CD14-positive monocyte (primary cell): ENCODE results near the gene NRXN3. TPM values are rescaled to one million over a fixed set of nuclear protein-coding genes. Genes with fewer than 3 reads are reported as not detected.

Experiments
- DNase-seq, 3 donors: peaks; one replicate each; pipeline ENCODE4 v3.0.0-alpha.2; 2011 to 2022
- H2AFZ ChIP-seq: 2 replicates; pipeline ENCODE4 v1.6.0; 2012; ENCODE audit warnings: mild to moderate bottlenecking, low read depth, low read length, inconsistent platforms; ENCODE audit not compliant: insufficient read depth, poor library complexity, severe bottlenecking
- H3K27ac ChIP-seq, 2 donors: 1 replicate in 1 of 2; 2 replicates in 1 of 2; pipeline ENCODE4 v1.5.1; 2012 to 2013; ENCODE audit warnings: low read length in 2 of 2, control low read depth in 1 of 2, inconsistent platforms in 1 of 2, low read depth in 1 of 2, mild to moderate bottlenecking in 1 of 2
- H3K27me3 ChIP-seq, 2 donors: one replicate each; pipeline versions ENCODE4 v1.6.0 to v1.6.1; 2011 to 2013; ENCODE audit warnings: low read length in 2 of 2; ENCODE audit not compliant: control insufficient read depth in 2 of 2, insufficient read depth in 2 of 2
- H3K36me3 ChIP-seq, 2 donors: replicated peaks in 1 of 2; 1 replicate in 1 of 2; 2 replicates in 1 of 2; pipeline versions ENCODE4 v1.5.1 to v1.6.1; 2012 to 2013; ENCODE audit warnings: low read length in 2 of 2, control low read depth in 1 of 2, inconsistent platforms in 1 of 2, mild to moderate bottlenecking in 1 of 2; ENCODE audit not compliant: insufficient read depth in 2 of 2, control insufficient read depth in 1 of 2
- H3K4me1 ChIP-seq, 2 donors: 1 replicate in 1 of 2; 2 replicates in 1 of 2; pipeline versions ENCODE4 v1.5.1 to v1.6.1; 2012 to 2013; ENCODE audit warnings: low read length in 2 of 2, control low read depth in 1 of 2, inconsistent platforms in 1 of 2, mild to moderate bottlenecking in 1 of 2, moderate library complexity in 1 of 2; ENCODE audit not compliant: insufficient read depth in 2 of 2, control insufficient read depth in 1 of 2
- H3K4me2 ChIP-seq: replicated peaks from 2 replicates; pipeline ENCODE3; 2012; ENCODE audit warnings: low read length, moderate library complexity, mild to moderate bottlenecking; ENCODE audit not compliant: poor library complexity, severe bottlenecking; ENCODE audit errors: extremely low read depth
- H3K4me3 ChIP-seq, 3 experiments: fragments of 200-600 bp in 1 of 3; sonication (generic) in 1 of 3; replicated peaks in 1 of 3; 1 replicate in 2 of 3; 2 replicates in 1 of 3; pipeline ENCODE4 v1.5.1; 2011 to 2013; ENCODE audit warnings: low read length in 3 of 3, mild to moderate bottlenecking in 3 of 3, control low read depth in 2 of 3, low read depth in 2 of 3, inconsistent platforms in 1 of 3, moderate library complexity in 1 of 3
- H3K79me2 ChIP-seq: 2 replicates; pipeline ENCODE4 v1.6.0; 2012; ENCODE audit warnings: mild to moderate bottlenecking, control low read depth, inconsistent platforms, low read length, moderate library complexity; ENCODE audit not compliant: insufficient read depth
- H3K9ac ChIP-seq: 2 replicates; pipeline ENCODE4 v1.6.0; 2017; ENCODE audit warnings: low read length, mild to moderate bottlenecking; ENCODE audit not compliant: insufficient read depth, poor library complexity, severe bottlenecking
- H3K9me3 ChIP-seq, 2 donors: replicated peaks in 1 of 2; 1 replicate in 1 of 2; 2 replicates in 1 of 2; pipeline versions ENCODE4 v1.5.1 to v1.6.1; 2012 to 2013; ENCODE audit warnings: low read length in 2 of 2, control low read depth in 1 of 2; ENCODE audit not compliant: control insufficient read depth in 1 of 2, insufficient read depth in 1 of 2
- H4K20me1 ChIP-seq: 2 replicates; pipeline ENCODE4 v1.6.0; 2012; ENCODE audit warnings: mild to moderate bottlenecking, low read length, control low read depth, moderate library complexity; ENCODE audit not compliant: insufficient read depth
- H3K27ac Mint-ChIP-seq, 7 donors: one replicate each; pipeline ENCODE4 v1.8.0; 2020; ENCODE audit warnings: mild to moderate bottlenecking in 7 of 7, mixed read lengths in 7 of 7, moderate library complexity in 6 of 7, inconsistent platforms in 2 of 7
- H3K27me3 Mint-ChIP-seq, 3 donors: one replicate each; pipeline ENCODE4 v1.8.0; 2021 to 2022; ENCODE audit warnings: low read depth in 3 of 3, mild to moderate bottlenecking in 3 of 3, mixed read lengths in 3 of 3, moderate library complexity in 3 of 3, inconsistent platforms in 1 of 3
- H3K36me3 Mint-ChIP-seq, 2 donors: one replicate each; pipeline ENCODE4 v1.8.0; 2020; ENCODE audit warnings: mixed read lengths in 2 of 2, inconsistent platforms in 1 of 2, mild to moderate bottlenecking in 1 of 2
- H3K4me1 Mint-ChIP-seq: one replicate; pipeline ENCODE4 v1.8.0; 2020; ENCODE audit warnings: mild to moderate bottlenecking, mixed read lengths
- H3K4me3 Mint-ChIP-seq, 2 donors: one replicate each; pipeline ENCODE4 v1.8.0; 2020; ENCODE audit warnings: mild to moderate bottlenecking in 2 of 2, mixed read lengths in 2 of 2, moderate library complexity in 1 of 2
- H3K9me3 Mint-ChIP-seq, 7 donors: one replicate each; pipeline ENCODE4 v1.8.0; 2020 to 2022; ENCODE audit warnings: mixed read lengths in 7 of 7, mild to moderate bottlenecking in 6 of 7, moderate library complexity in 6 of 7, inconsistent platforms in 2 of 7
- WGBS: methylation state at CpG from one replicate; pipeline ENCODE4 v1.1.5; 2013; ENCODE audit warnings: missing lambda C conversion rate; ENCODE audit not compliant: insufficient coverage; 5-methylcytosine and 5-hydroxymethylcytosine counted together
- intact Hi-C, 2 donors: fragments of 100-400 bp; cut with micrococcal nuclease; formaldehyde crosslinking; loops; one replicate each; pipeline versions ENCODE4 v1.15.0 to v1.15.1; 2023
- polyA plus RNA-seq, 3 donors: library from polyadenylated mRNA; depleted of rRNA in 1 of 3; unstranded in 2 of 3; stranded (reverse) in 1 of 3; fragments of 300-500 nt in 2 of 3; fragments of >200 nt in 1 of 3; fragmentation: Illumina TruSeq in 2 of 3; gene quantifications; 1 replicate in 2 of 3; 2 replicates in 1 of 3; pipeline ENCODE4 v1.2.3, GENCODE V29; 2012 to 2021
- TF ChIP-seq, protein P1 (sequence below): fragments of 200-600 bp; IDR thresholded peaks from one replicate; pipeline ENCODE4 v1.8.0; 2022; ENCODE audit warnings: antibody characterized with exemption, mild to moderate bottlenecking

Gene NRXN3
- polyA plus RNA-seq, 3 donors = not detected

DNA sequence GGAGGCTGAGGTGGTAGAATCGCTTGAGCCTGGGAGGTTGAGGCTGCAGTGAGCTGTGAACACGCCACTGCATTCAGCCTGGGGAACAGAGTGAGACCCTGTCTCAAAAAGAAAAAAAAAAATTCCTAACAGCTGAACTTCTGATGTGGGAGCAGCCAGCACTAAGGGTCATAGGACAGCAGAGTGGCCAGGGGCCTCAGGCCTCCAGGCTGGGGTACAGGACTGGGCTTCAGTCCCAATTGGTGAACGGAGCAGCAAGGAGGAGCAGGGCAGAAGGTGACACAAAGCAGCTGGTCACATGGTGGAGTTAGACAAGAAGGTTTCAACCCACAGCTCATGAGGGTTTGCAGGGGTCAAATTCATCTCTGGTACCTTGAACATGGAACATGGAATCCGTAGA lies 40.8 kb upstream of the NRXN3 start:
- Histone ChIP-seq H3K9me3 (no peaks in the 10 kb centered on the region), H3K9ac (no peak overlapping the region), H3K27me3 (no peaks in the 10 kb centered on the region), H3K36me3 (no peaks in the 10 kb centered on the region), H3K79me2 (no peaks in the 10 kb centered on the region), H2AFZ (no peak overlapping the region), H3K4me1 (no peaks in the 10 kb centered on the region), H3K4me3 (no peak overlapping the region), H3K4me2 (no peak overlapping the region), H3K27ac (no peak overlapping the region), H4K20me1 (no peaks in the 10 kb centered on the region)
- 64% methylated on average over 3 of the region's 4 CpGs for WGBS
- no peaks in the 10 kb centered on the region for H3K27me3 Mint-ChIP-seq
- peaks cover 6% of the 10 kb centered on the region for H3K4me1 Mint-ChIP-seq
- H3K4me3 Mint-ChIP-seq = no peak overlapping the region
- no peaks in the 10 kb centered on the region for H3K36me3 Mint-ChIP-seq
- intact Hi-C loops = no loop called here
- TF ChIP-seq, protein P1, sequence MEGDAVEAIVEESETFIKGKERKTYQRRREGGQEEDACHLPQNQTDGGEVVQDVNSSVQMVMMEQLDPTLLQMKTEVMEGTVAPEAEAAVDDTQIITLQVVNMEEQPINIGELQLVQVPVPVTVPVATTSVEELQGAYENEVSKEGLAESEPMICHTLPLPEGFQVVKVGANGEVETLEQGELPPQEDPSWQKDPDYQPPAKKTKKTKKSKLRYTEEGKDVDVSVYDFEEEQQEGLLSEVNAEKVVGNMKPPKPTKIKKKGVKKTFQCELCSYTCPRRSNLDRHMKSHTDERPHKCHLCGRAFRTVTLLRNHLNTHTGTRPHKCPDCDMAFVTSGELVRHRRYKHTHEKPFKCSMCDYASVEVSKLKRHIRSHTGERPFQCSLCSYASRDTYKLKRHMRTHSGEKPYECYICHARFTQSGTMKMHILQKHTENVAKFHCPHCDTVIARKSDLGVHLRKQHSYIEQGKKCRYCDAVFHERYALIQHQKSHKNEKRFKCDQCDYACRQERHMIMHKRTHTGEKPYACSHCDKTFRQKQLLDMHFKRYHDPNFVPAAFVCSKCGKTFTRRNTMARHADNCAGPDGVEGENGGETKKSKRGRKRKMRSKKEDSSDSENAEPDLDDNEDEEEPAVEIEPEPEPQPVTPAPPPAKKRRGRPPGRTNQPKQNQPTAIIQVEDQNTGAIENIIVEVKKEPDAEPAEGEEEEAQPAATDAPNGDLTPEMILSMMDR = no peak
- H3K9me3 Mint-ChIP-seq = peaks cover 0 to 3% (median 0%) of the 10 kb centered on the region in 7 donors
- no peak for DNase-seq
- H3K27ac Mint-ChIP-seq = no peak overlapping the region

DNA sequence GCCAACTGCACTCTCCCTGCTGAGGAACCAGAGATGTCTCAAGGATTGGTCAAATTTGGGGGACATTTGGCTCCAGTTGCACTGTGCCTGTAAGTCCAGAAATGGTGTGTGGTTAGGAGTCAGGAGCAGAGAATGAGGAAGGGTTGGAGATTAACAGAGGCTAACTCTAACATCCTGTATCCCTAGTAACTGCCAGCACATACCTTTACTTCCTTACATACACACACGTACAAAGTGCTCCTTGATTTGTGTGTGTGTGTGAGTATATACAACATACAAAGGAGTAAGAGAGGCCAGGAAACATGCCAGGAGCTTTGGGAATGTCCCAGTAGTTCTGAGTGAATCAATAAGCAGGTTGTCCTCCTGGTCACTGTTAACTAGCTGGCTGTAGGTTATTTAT lies 39.8 kb upstream of the NRXN3 start:
- peaks cover 7% of the 10 kb centered on the region for H3K4me1 Mint-ChIP-seq
- Histone ChIP-seq H3K4me3 (no peak overlapping the region), H3K4me1 (no peaks in the 10 kb centered on the region), H3K27ac (no peak overlapping the region), H4K20me1 (no peaks in the 10 kb centered on the region), H3K4me2 (no peak overlapping the region), H3K27me3 (no peaks in the 10 kb centered on the region), H3K9ac (no peak overlapping the region), H3K9me3 (no peaks in the 10 kb centered on the region), H2AFZ (no peak overlapping the region), H3K79me2 (no peaks in the 10 kb centered on the region), H3K36me3 (no peaks in the 10 kb centered on the region)
- H3K36me3 Mint-ChIP-seq = no peaks in the 10 kb centered on the region
- peaks cover 0 to 3% (median 0%) of the 10 kb centered on the region in 7 donors for H3K9me3 Mint-ChIP-seq
- H3K27ac Mint-ChIP-seq = no peak overlapping the region
- no peak overlapping the region for H3K4me3 Mint-ChIP-seq
- DNase-seq = no peak
- intact Hi-C loops = no loop called here
- TF ChIP-seq, protein P1 = no peak
- no CpG with 5 or more reads among the region's 1 CpG for WGBS
- peaks cover 0 to 1% (median 0%) of the 10 kb centered on the region in 3 donors for H3K27me3 Mint-ChIP-seq
